CD4-positive, alpha-beta T cell treated with Interleukin-17A for 4 hours (primary cell): ENCODE data around the gene DHRS1.

Experiments used
- DNase-seq: peaks from one replicate; pipeline ENCODE4 v3.0.0-alpha.2; 2020; ENCODE audit warnings: mixed read lengths

Gene DHRS1

GRCh38 chr14:24308342-24309124 is 9.0 kb upstream of the DHRS1 start:
- DNase-seq: no peak

- peak; percentile 69 for DNase-seq
Observed at GRCh38 chr14:24307575-24308341, 8.2 kb upstream of the DHRS1 start, which contains the start of gene CIDEB. CIDEB (minus strand) TSS chr14:24307977; CDS start chr14:24307858, 119 bp downstream.

- DNase-seq: no peak
Observed at GRCh38 chr14:24307156-24307574, 7.6 kb upstream of the DHRS1 start.

GRCh38 chr14:24304019-24304387 is 4.4 kb upstream of the DHRS1 start:
- no peak for DNase-seq

GRCh38 chr14:24300326-24300980 is 873 bp upstream of the DHRS1 start:
- no peak for DNase-seq

GRCh38 chr14:24298892-24299254 is 707 bp downstream of the DHRS1 start:
- peak; percentile 18 for DNase-seq

- no peak for DNase-seq
Observed at GRCh38 chr14:24297190-24297964, 2.2 kb downstream of the DHRS1 start.

GRCh38 chr14:24296341-24297157 is 3.0 kb downstream of the DHRS1 start:
- DNase-seq: peak; percentile 78

GRCh38 chr14:24293525-24293924 is 6.1 kb downstream of the DHRS1 start:
- no peak for DNase-seq

GRCh38 chr14:24292118-24292807 is 7.3 kb downstream of the DHRS1 start:
- DNase-seq: no peak

- no peak for DNase-seq
Observed at GRCh38 chr14:24291446-24292117, 8.0 kb downstream of the DHRS1 start.

GRCh38 chr14:24290746-24291145 is 8.8 kb downstream of the DHRS1 start:
- no peak for DNase-seq

- no peak for DNase-seq
Observed at GRCh38 chr14:24289649-24290280, 9.8 kb downstream of the DHRS1 start.

GRCh38 chr14:24286996-24287395 is 12.6 kb downstream of the DHRS1 start:
- no peak for DNase-seq

- DNase-seq: no peak
Observed at GRCh38 chr14:24285351-24285750, 14.2 kb downstream of the DHRS1 start.

- DNase-seq: no peak
Observed at GRCh38 chr14:24284501-24285035, 15.0 kb downstream of the DHRS1 start.

GRCh38 chr14:24283796-24284460 is 15.7 kb downstream of the DHRS1 start:
- no peak for DNase-seq

- DNase-seq: no peak
Observed at GRCh38 chr14:24282736-24283135, 16.8 kb downstream of the DHRS1 start.

GRCh38 chr14:24281636-24282035 is 17.9 kb downstream of the DHRS1 start:
- no peak for DNase-seq
